DMS 273 (cell line): ENCODE measurements around the gene RMND5A.

Experiments
- DNase-seq: peaks from one replicate; lab custom pipeline; 2025; ENCODE audit not compliant: unreplicated experiment; lab: John Stamatoyannopoulos, UW

The RMND5A gene

DNA sequence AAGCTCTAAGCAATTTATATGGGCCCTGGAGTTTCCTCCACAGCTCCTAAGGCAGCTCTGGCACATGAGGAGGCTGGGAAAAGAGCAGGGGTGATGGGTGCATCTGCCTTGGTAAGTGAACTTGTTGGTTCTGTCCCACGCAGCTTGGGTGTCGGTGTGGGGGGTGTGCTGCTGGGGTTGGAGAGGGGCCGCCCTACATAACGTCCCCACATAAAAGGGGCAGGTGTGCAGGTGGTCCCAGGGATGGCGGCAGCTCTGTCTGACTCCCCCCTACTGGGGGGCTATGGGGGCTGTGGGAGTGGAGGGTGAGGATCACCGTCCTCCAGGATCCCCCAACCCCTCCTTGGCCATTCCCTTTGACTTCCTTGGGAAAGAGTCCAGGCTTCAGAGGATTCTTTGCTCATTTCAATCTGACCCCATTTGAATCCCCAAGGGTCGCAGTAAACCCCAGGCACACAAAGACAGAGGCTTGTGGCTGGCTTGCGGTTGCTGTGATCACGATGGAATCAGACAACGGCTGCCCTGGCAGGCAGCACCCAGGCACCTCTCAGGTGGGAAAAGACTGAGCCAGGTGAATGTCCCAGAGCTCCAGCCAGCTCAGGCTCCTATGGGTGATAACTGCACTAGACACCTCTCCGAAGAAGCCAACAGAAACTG lies 105.1 kb downstream of the RMND5A start:
- no peak for DNase-seq

DNA sequence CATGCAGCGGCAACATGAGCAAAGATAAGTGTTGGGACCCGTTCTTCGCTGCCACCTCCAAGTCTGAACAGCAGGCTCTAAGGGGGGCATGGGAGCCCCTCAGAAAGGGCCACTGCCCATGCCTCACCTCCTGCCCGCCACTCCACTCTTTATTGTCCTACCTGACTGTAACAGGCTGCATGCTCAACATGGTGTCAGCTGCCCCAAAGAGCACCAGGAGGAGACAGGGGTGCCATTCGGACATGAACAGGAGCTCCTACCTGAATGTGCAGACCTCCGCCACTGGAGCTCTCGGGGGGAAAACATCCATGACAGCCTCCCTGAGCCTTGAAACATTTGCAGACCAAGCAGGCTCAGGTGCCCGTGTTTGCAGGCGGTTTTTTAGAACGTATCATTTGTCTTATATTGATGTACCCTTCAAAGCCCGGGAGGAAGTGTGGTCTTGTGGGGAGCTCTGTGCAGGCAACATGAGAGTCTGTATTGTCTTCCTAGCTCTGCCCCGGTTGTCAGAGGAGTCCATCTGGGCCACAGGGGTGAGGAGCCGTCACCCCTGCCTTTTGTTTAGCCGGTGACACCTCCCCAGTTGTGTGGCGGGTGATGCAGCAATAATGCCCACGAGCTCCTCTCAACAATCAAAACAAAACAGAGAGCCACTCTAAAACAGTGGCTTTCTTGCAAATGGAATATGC lies 105.7 kb downstream of the RMND5A start:
- DNase-seq, result no peak

DNA sequence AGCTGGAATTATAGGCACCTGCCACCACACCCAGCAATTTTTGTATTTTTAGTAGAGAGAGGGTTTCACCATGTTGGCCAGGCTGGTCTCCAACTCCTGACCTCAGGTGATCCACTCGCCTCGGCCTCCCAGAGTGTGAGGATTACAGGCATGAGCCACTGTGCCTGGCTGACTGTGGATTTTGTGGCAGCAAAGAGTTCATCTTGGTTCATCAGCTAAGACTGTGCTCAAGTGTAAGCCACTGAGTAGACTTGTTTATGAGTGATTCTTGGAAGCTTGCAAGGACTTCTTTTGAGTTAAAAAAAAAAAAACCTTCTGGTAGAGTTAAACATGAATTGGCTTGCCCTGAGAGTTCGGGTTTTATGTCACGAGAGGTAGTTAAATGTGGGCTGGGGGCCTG lies 106.9 kb downstream of the RMND5A start:
- DNase-seq, result no peak
